IgD-negative memory B cell (primary cell): ENCODE data around the gene RPS19. TPM values are rescaled to one million over a fixed set of nuclear protein-coding genes. Genes with fewer than 3 reads are reported as not detected.
"Not testable (repeated sequence)": the region's sequence is repeated elsewhere in the genome, so short reads cannot be mapped to it uniquely, and the experiment has no call there.

Experiments used
- H3K27ac Mint-ChIP-seq, 3 donors: one replicate each; pipeline ENCODE4 v1.8.0; 2020 to 2022; ENCODE audit warnings: mild to moderate bottlenecking in 3 of 3, mixed read lengths in 3 of 3, moderate library complexity in 1 of 3
- H3K27me3 Mint-ChIP-seq: one replicate; pipeline ENCODE4 v1.8.0; 2021; ENCODE audit warnings: mixed read lengths
- H3K36me3 Mint-ChIP-seq: one replicate; pipeline ENCODE4 v1.8.0; 2020; ENCODE audit warnings: mild to moderate bottlenecking, mixed read lengths
- H3K4me1 Mint-ChIP-seq, 3 donors: one replicate each; pipeline ENCODE4 v1.8.0; 2020 to 2022; ENCODE audit warnings: mixed read lengths in 3 of 3, mild to moderate bottlenecking in 1 of 3
- H3K4me3 Mint-ChIP-seq, 4 donors: one replicate each; pipeline ENCODE4 v1.8.0; 2020 to 2022; ENCODE audit warnings: mild to moderate bottlenecking in 4 of 4, mixed read lengths in 4 of 4, moderate library complexity in 3 of 4
- H3K9me3 Mint-ChIP-seq, 3 donors: one replicate each; pipeline ENCODE4 v1.8.0; 2020 to 2021; ENCODE audit warnings: mixed read lengths in 3 of 3, mild to moderate bottlenecking in 1 of 3
- polyA plus RNA-seq: library from polyadenylated mRNA; unstranded; fragments of 300-500 nt; fragmentation: Illumina TruSeq; gene quantifications from one replicate; pipeline ENCODE4 v1.2.3, GENCODE V29; 2021

Gene RPS19
- polyA plus RNA-seq, 1 donor from 2014 or later: 7,882 TPM

- Mint-ChIP-seq H3K4me1 (peaks cover 0 to 27% (median 22%) of the 10 kb centered on the region in 3 donors), H3K27me3 (peaks cover 12% of the 10 kb centered on the region)
Measured at GRCh38 chr19:41907994-41908615, 48.0 kb downstream of the RPS19 start.

GRCh38 chr19:41908724-41909464, 48.8 kb downstream of the RPS19 start:
- no peaks in the 10 kb centered on the region for H3K36me3 Mint-ChIP-seq
- peaks cover 12% of the 10 kb centered on the region for H3K27me3 Mint-ChIP-seq
- no peak overlapping the region for H3K4me3 Mint-ChIP-seq
- peaks cover 0 to 31% (median 22%) of the 10 kb centered on the region in 3 donors for H3K4me1 Mint-ChIP-seq
- H3K9me3 Mint-ChIP-seq: no peaks in the 10 kb centered on the region
- peak overlapping the region; percentile 31 to 94 (median 55) for H3K27ac Mint-ChIP-seq

More at GRCh38 chr19:41907994-41908615, 48.0 kb downstream of the RPS19 start:
- no peak overlapping the region for H3K27ac Mint-ChIP-seq
- no peaks in the 10 kb centered on the region for H3K9me3 Mint-ChIP-seq
- H3K36me3 Mint-ChIP-seq: no peaks in the 10 kb centered on the region
- no peak overlapping the region for H3K4me3 Mint-ChIP-seq

- H3K9me3 Mint-ChIP-seq: no peaks in the 10 kb centered on the region
- peak overlapping the region in 2 of 3 donors; percentile 55 to 94 for H3K27ac Mint-ChIP-seq
- peaks cover 15% of the 10 kb centered on the region for H3K27me3 Mint-ChIP-seq
- no peak overlapping the region for H3K4me3 Mint-ChIP-seq
- H3K4me1 Mint-ChIP-seq: peaks cover 0 to 31% (median 24%) of the 10 kb centered on the region in 3 donors
- H3K36me3 Mint-ChIP-seq: no peaks in the 10 kb centered on the region
Measured at GRCh38 chr19:41909706-41910105, 49.7 kb downstream of the RPS19 start.

GRCh38 chr19:41910240-41910991, 50.4 kb downstream of the RPS19 start:
- Mint-ChIP-seq H3K36me3 (no peaks in the 10 kb centered on the region), H3K27ac (peak overlapping the region in 1 of 3 donors; percentile 56), H3K4me1 (peaks cover 0 to 31% (median 24%) of the 10 kb centered on the region in 3 donors), H3K27me3 (peaks cover 15% of the 10 kb centered on the region), H3K4me3 (peak overlapping the region in 1 of 4 donors; percentile 82), H3K9me3 (no peaks in the 10 kb centered on the region)

GRCh38 chr19:41910992-41911888, 51.2 kb downstream of the RPS19 start:
- H3K4me1 Mint-ChIP-seq: peaks cover 0 to 31% (median 24%) of the 10 kb centered on the region in 3 donors
- peaks cover 15% of the 10 kb centered on the region for H3K27me3 Mint-ChIP-seq
- H3K4me3 Mint-ChIP-seq: peak overlapping the region in 3 of 4 donors; percentile 8 to 69 (median 45)
- H3K36me3 Mint-ChIP-seq: no peaks in the 10 kb centered on the region
- H3K27ac Mint-ChIP-seq: peak overlapping the region in 2 of 3 donors; percentile 56 to 85
- no peaks in the 10 kb centered on the region for H3K9me3 Mint-ChIP-seq

- H3K27me3 Mint-ChIP-seq: peaks cover 15% of the 10 kb centered on the region
- H3K9me3 Mint-ChIP-seq: no peaks in the 10 kb centered on the region
- H3K27ac Mint-ChIP-seq: peak overlapping the region; percentile 56 to 85 (median 78)
- peak overlapping the region in 3 of 4 donors; percentile 8 to 69 (median 45) for H3K4me3 Mint-ChIP-seq
- peaks cover 0 to 28% (median 22%) of the 10 kb centered on the region in 3 donors for H3K4me1 Mint-ChIP-seq
- H3K36me3 Mint-ChIP-seq: no peaks in the 10 kb centered on the region
Measured at GRCh38 chr19:41911889-41912731, 52.1 kb downstream of the RPS19 start.

- H3K27ac Mint-ChIP-seq: peak overlapping the region in 1 of 3 donors; percentile 85
Measured at GRCh38 chr19:41912899-41913537, 53.0 kb downstream of the RPS19 start.

GRCh38 chr19:41913538-41914423, 53.7 kb downstream of the RPS19 start:
- H3K27ac Mint-ChIP-seq: no peak overlapping the region
- H3K4me1 Mint-ChIP-seq: peaks cover 0 to 28% (median 21%) of the 10 kb centered on the region in 3 donors

More at GRCh38 chr19:41912899-41913537, 53.0 kb downstream of the RPS19 start:
- Mint-ChIP-seq H3K36me3 (no peaks in the 10 kb centered on the region), H3K4me1 (peaks cover 0 to 28% (median 21%) of the 10 kb centered on the region in 3 donors), H3K27me3 (peaks cover 15% of the 10 kb centered on the region), H3K9me3 (no peaks in the 10 kb centered on the region), H3K4me3 (peak overlapping the region in 2 of 4 donors; percentile 24 to 49)

GRCh38 chr19:41914424-41914834, 54.4 kb downstream of the RPS19 start:
- not testable (repeated sequence) for H3K27ac Mint-ChIP-seq, H3K36me3 Mint-ChIP-seq, H3K4me3 Mint-ChIP-seq, H3K9me3 Mint-ChIP-seq
- H3K27me3 Mint-ChIP-seq: peaks cover 15% of the 10 kb centered on the region
- H3K4me1 Mint-ChIP-seq: peaks cover 0 to 28% (median 21%) of the 10 kb centered on the region in 3 donors

More at GRCh38 chr19:41913538-41914423, 53.7 kb downstream of the RPS19 start:
- no peaks in the 10 kb centered on the region for H3K9me3 Mint-ChIP-seq
- H3K27me3 Mint-ChIP-seq: peaks cover 15% of the 10 kb centered on the region
- no peaks in the 10 kb centered on the region for H3K36me3 Mint-ChIP-seq
- H3K4me3 Mint-ChIP-seq: peak overlapping the region in 1 of 4 donors; percentile 49

- Mint-ChIP-seq H3K4me1 (peaks cover 0 to 28% (median 21%) of the 10 kb centered on the region in 3 donors), H3K27ac (no peak overlapping the region), H3K9me3 (no peaks in the 10 kb centered on the region), H3K27me3 (peaks cover 15% of the 10 kb centered on the region), H3K36me3 (no peaks in the 10 kb centered on the region), H3K4me3 (no peak overlapping the region)
Measured at GRCh38 chr19:41915021-41915775, 55.1 kb downstream of the RPS19 start.

GRCh38 chr19:41915776-41916414, 55.8 kb downstream of the RPS19 start:
- H3K9me3 Mint-ChIP-seq: no peaks in the 10 kb centered on the region
- no peaks in the 10 kb centered on the region for H3K36me3 Mint-ChIP-seq
- H3K27me3 Mint-ChIP-seq: peaks cover 15% of the 10 kb centered on the region
- no peak overlapping the region for H3K27ac Mint-ChIP-seq
- H3K4me1 Mint-ChIP-seq: peaks cover 0 to 21% (median 15%) of the 10 kb centered on the region in 3 donors
- H3K4me3 Mint-ChIP-seq: no peak overlapping the region
